MM.1S (cell line): ENCODE results near the gene EREG.

Experiments used
- DNase-seq: peaks from one replicate; pipeline ENCODE4 v3.0.0-alpha.2; 2015
- H2AFZ ChIP-seq: fragments of 300-600 bp; sonication (generic); 2 replicates; pipeline ENCODE4 v1.6.0; 2016; ENCODE audit warnings: antibody characterized with exemption, low read length
- H3F3A ChIP-seq: fragments of 300-600 bp; sonication (generic); 2 replicates; pipeline ENCODE4 v1.6.1; 2016; ENCODE audit warnings: mild to moderate bottlenecking, antibody characterized with exemption, low read length, moderate library complexity, mixed read lengths; ENCODE audit not compliant: insufficient read depth
- H3K27ac ChIP-seq: fragments of 300-600 bp; sonication (generic); 2 replicates; pipeline ENCODE4 v1.5.1; 2016; ENCODE audit warnings: mild to moderate bottlenecking, low read length
- H3K27me3 ChIP-seq: fragments of 300-600 bp; sonication (generic); replicated peaks from 2 replicates; pipeline ENCODE4 v1.6.0; 2016; ENCODE audit warnings: low read length; ENCODE audit not compliant: insufficient read depth
- H3K36me3 ChIP-seq: fragments of 300-600 bp; sonication (generic); replicated peaks from 2 replicates; pipeline ENCODE4 v1.6.1; 2016; ENCODE audit warnings: mild to moderate bottlenecking, low read length, mixed read lengths; ENCODE audit not compliant: insufficient read depth
- H3K4me1 ChIP-seq: fragments of 300-600 bp; sonication (generic); 2 replicates; pipeline ENCODE4 v1.6.1; 2016; ENCODE audit warnings: low read length, mixed read lengths
- H3K4me2 ChIP-seq: fragments of 300-600 bp; sonication (generic); 2 replicates; pipeline ENCODE4 v1.6.0; 2016; ENCODE audit warnings: low read depth, low read length
- H3K4me3 ChIP-seq: fragments of 300-600 bp; sonication (generic); 2 replicates; pipeline ENCODE4 v1.5.1; 2016; ENCODE audit warnings: low read length, mixed read lengths
- H3K79me2 ChIP-seq: fragments of 300-600 bp; sonication (generic); 2 replicates; pipeline ENCODE4 v1.6.1; 2016; ENCODE audit warnings: mixed run types, low read length, mixed read lengths
- H3K9ac ChIP-seq: fragments of 300-600 bp; sonication (generic); 2 replicates; pipeline ENCODE4 v1.6.1; 2016; ENCODE audit warnings: low read length, mixed read lengths
- H3K9me2 ChIP-seq: fragments of 300-600 bp; sonication (generic); replicated peaks from 2 replicates; pipeline ENCODE4 v1.6.1; 2016; ENCODE audit warnings: mild to moderate bottlenecking, low read length, mixed read lengths; ENCODE audit not compliant: insufficient read depth
- H3K9me3 ChIP-seq: fragments of 300-600 bp; sonication (generic); replicated peaks from 2 replicates; pipeline ENCODE4 v1.6.1; 2016; ENCODE audit warnings: mild to moderate bottlenecking, low read length, mixed read lengths; ENCODE audit not compliant: insufficient read depth
- H4K20me1 ChIP-seq: fragments of 300-600 bp; sonication (generic); 2 replicates; pipeline ENCODE4 v1.6.1; 2016; ENCODE audit warnings: mild to moderate bottlenecking, low read length, moderate library complexity, mixed read lengths; ENCODE audit not compliant: insufficient read depth
- CTCF ChIP-seq: fragments of 300-600 bp; sonication (generic); IDR thresholded peaks from 2 replicates; pipeline ENCODE4 v1.5.1; 2016; ENCODE audit warnings: antibody characterized with exemption, low read length, mixed read lengths
- EZH2 ChIP-seq: fragments of 300-600 bp; sonication (generic); optimal IDR thresholded peaks from 2 replicates; pipeline ENCODE3; 2017; ENCODE audit warnings: low read depth, mild to moderate bottlenecking, antibody characterized with exemption, low read length, mixed read lengths
- EZH2phosphoT487 ChIP-seq: fragments of 300-600 bp; sonication (generic); IDR thresholded peaks from 2 replicates; pipeline ENCODE4 v1.6.1; 2018; ENCODE audit warnings: antibody characterized with exemption, low read length

The EREG gene

GRCh38 chr4:74320559-74321118 lies 44.3 kb upstream of the EREG start:
- no peak for TF ChIP-seq EZH2
- peak; percentile 73 for TF ChIP-seq CTCF
- H3F3A ChIP-seq, result no peaks in the 10 kb centered on the region; the same call in 1 of the 2 replicates
- no peaks in the 10 kb centered on the region for H4K20me1 ChIP-seq
- H3K9ac ChIP-seq, result no peak overlapping the region
- peak overlapping the region; percentile 31; the same call in 1 of the 2 replicates for H3K4me2 ChIP-seq
- peak overlapping the region; percentile 49; the same call in 1 of the 2 replicates for H2AFZ ChIP-seq
- no peak overlapping the region for H3K27ac ChIP-seq
- peaks cover 24% of the 10 kb centered on the region for H3K4me1 ChIP-seq
- H3K27me3 ChIP-seq, result no peaks in the 10 kb centered on the region
- H3K9me2 ChIP-seq, result no peaks in the 10 kb centered on the region
- H3K4me3 ChIP-seq, result no peak overlapping the region
- DNase-seq, result peak; percentile 94
- no peaks in the 10 kb centered on the region for H3K79me2 ChIP-seq
- no peaks in the 10 kb centered on the region for H3K9me3 ChIP-seq
- no peaks in the 10 kb centered on the region for H3K36me3 ChIP-seq

GRCh38 chr4:74322301-74322700 lies 42.6 kb upstream of the EREG start:
- no peak for DNase-seq
- Histone ChIP-seq H3K4me1 (peaks cover 24% of the 10 kb centered on the region), H3K27me3 (no peaks in the 10 kb centered on the region), H3K4me2 (no peak overlapping the region), H3K9me2 (no peaks in the 10 kb centered on the region), H3K9me3 (no peaks in the 10 kb centered on the region), H3K79me2 (no peaks in the 10 kb centered on the region), H3K36me3 (no peaks in the 10 kb centered on the region), H3K4me3 (no peak overlapping the region), H3K27ac (no peak overlapping the region), H3F3A (no peaks in the 10 kb centered on the region; the same call in 1 of the 2 replicates), H3K9ac (no peak overlapping the region), H4K20me1 (no peaks in the 10 kb centered on the region), H2AFZ (no peak overlapping the region)
- TF ChIP-seq EZH2 (no peak), EZH2phosphoT487 (no peak), CTCF (no peak)

GRCh38 chr4:74323663-74324062 lies 41.3 kb upstream of the EREG start:
- H3K4me1 ChIP-seq, result peaks cover 24% of the 10 kb centered on the region
- H3K4me2 ChIP-seq, result peak overlapping the region; percentile 6; the same call in 1 of the 2 replicates
- H3K36me3 ChIP-seq, result no peaks in the 10 kb centered on the region
- DNase-seq, result no peak
- TF ChIP-seq EZH2 (no peak), CTCF (no peak), EZH2phosphoT487 (no peak)
- no peaks in the 10 kb centered on the region for H3K9me2 ChIP-seq
- no peak overlapping the region for H3K27ac ChIP-seq
- H3K9me3 ChIP-seq, result no peaks in the 10 kb centered on the region
- no peaks in the 10 kb centered on the region for H4K20me1 ChIP-seq
- no peaks in the 10 kb centered on the region for H3K27me3 ChIP-seq
- no peaks in the 10 kb centered on the region; the same call in 1 of the 2 replicates for H3F3A ChIP-seq
- no peak overlapping the region for H3K4me3 ChIP-seq
- no peak overlapping the region for H2AFZ ChIP-seq
- H3K79me2 ChIP-seq, result no peaks in the 10 kb centered on the region
- no peak overlapping the region for H3K9ac ChIP-seq
